ENCODE results near the gene NUAK1. TPM values are rescaled to one million over a fixed set of nuclear protein-coding genes. Genes with fewer than 3 reads are reported as not detected.

The NUAK1 gene
- total RNA-seq, 1 experiment from 2014 or later: 50.3 TPM

- in situ Hi-C loops (cut with HindIII; ENCODE audit: low pct_unique_long_range_greater_than_20kb, low sequenced_read_pairs): no loop called here
- H3K27ac ChIP-seq (ENCODE audit: low read length): no peak overlapping the region
- H3K36me3 ChIP-seq (ENCODE audit: control insufficient read depth, insufficient read depth, low read length): no peaks in the 10 kb centered on the region
- H3K27me3 ChIP-seq (ENCODE audit: control insufficient read depth, insufficient read depth, low read length): no peaks in the 10 kb centered on the region
- no peaks in the 10 kb centered on the region for H3K4me1 ChIP-seq (ENCODE audit: control insufficient read depth, insufficient read depth, low read length)
- no TSS peak for BruUV-seq (replicated peaks)
- no peak for DNase-seq (ENCODE audit: low read depth, low spot score)
- POLR2A ChIA-PET: no interaction called here
- TF ChIP-seq REST (IDR thresholded peaks at IDR 0.05; ENCODE audit: insufficient read depth in 1 of 2, low read depth in 2 of 2, low read length in 1 of 2) (no peak), POLR2AphosphoS5 (IDR thresholded peaks at IDR 0.05; ENCODE audit: low read depth, low read length) (no peak), SIN3A (IDR thresholded peaks at IDR 0.05; ENCODE audit: borderline replicate concordance, insufficient read depth, low read depth, low read length) (no peak), CTCF (IDR thresholded peaks at IDR 0.05) (no peak), TCF7L2 (IDR thresholded peaks at IDR 0.05; ENCODE audit: low read depth, low read length) (no peak)
- ATAC-seq: no peak
- no peak overlapping the region for H3K4me3 ChIP-seq (ENCODE audit: low read depth in 2 of 2, low read length in 2 of 2)
- intact Hi-C loops (cut with micrococcal nuclease; ENCODE audit: unreplicated experiment): no loop called here
- no peaks in the 10 kb centered on the region for H3K9me3 ChIP-seq (ENCODE audit: control insufficient read depth, insufficient read depth, low read depth, low read length)
- CTCF ChIA-PET: no interaction called here
Observed at GRCh38 chr12:106042037-106042436, 96.7 kb downstream of the NUAK1 start.

- TF ChIP-seq CTCF (IDR thresholded peaks at IDR 0.05) (no peak), REST (IDR thresholded peaks at IDR 0.05; ENCODE audit: insufficient read depth in 1 of 2, low read depth in 2 of 2, low read length in 1 of 2) (no peak), SIN3A (IDR thresholded peaks at IDR 0.05; ENCODE audit: borderline replicate concordance, insufficient read depth, low read depth, low read length) (no peak), TCF7L2 (IDR thresholded peaks at IDR 0.05; ENCODE audit: low read depth, low read length) (no peak), POLR2AphosphoS5 (IDR thresholded peaks at IDR 0.05; ENCODE audit: low read depth, low read length) (no peak)
- in situ Hi-C loops (cut with HindIII; ENCODE audit: low pct_unique_long_range_greater_than_20kb, low sequenced_read_pairs): no loop called here
- Histone ChIP-seq H3K9me3 (ENCODE audit: control insufficient read depth, insufficient read depth, low read depth, low read length) (no peaks in the 10 kb centered on the region), H3K36me3 (ENCODE audit: control insufficient read depth, insufficient read depth, low read length) (no peaks in the 10 kb centered on the region), H3K27me3 (ENCODE audit: control insufficient read depth, insufficient read depth, low read length) (no peaks in the 10 kb centered on the region), H3K27ac (ENCODE audit: low read length) (no peak overlapping the region), H3K4me1 (ENCODE audit: control insufficient read depth, insufficient read depth, low read length) (no peaks in the 10 kb centered on the region), H3K4me3 (ENCODE audit: low read depth in 2 of 2, low read length in 2 of 2) (no peak overlapping the region)
- no peak for DNase-seq (ENCODE audit: low read depth, low spot score)
- BruUV-seq (replicated peaks): no TSS peak
- intact Hi-C loops (cut with micrococcal nuclease; ENCODE audit: unreplicated experiment): no loop called here
- POLR2A ChIA-PET: no interaction called here
- CTCF ChIA-PET: no interaction called here
- ATAC-seq: no peak
Observed at GRCh38 chr12:106040521-106040920, 98.2 kb downstream of the NUAK1 start.
